GM12874 (cell line): ENCODE measurements around the gene CRACR2B.

Experiments used
- CTCF ChIP-seq: IDR thresholded peaks from 2 replicates; pipeline ENCODE4 v1.5.1; 2011; ENCODE audit warnings: low read depth, mild to moderate bottlenecking, control low read depth, low read length, moderate library complexity; ENCODE audit not compliant: insufficient read depth

CRACR2B gene

GRCh38 chr11:870127-870413 lies 42.4 kb downstream of the CRACR2B start:
- TF ChIP-seq CTCF = no peak

- no peak for TF ChIP-seq CTCF
Observed at GRCh38 chr11:870418-870817, 42.7 kb downstream of the CRACR2B start.

- no peak for TF ChIP-seq CTCF
Observed at GRCh38 chr11:871472-871871, 43.8 kb downstream of the CRACR2B start.

GRCh38 chr11:872799-873198 lies 45.1 kb downstream of the CRACR2B start:
- TF ChIP-seq CTCF = no peak

- no peak for TF ChIP-seq CTCF
Observed at GRCh38 chr11:873706-874105, 46.0 kb downstream of the CRACR2B start.

- TF ChIP-seq CTCF = no peak
Observed at GRCh38 chr11:875203-875602, 47.5 kb downstream of the CRACR2B start.

GRCh38 chr11:875769-876301 lies 48.1 kb downstream of the CRACR2B start:
- no peak for TF ChIP-seq CTCF

- no peak for TF ChIP-seq CTCF
Observed at GRCh38 chr11:876545-876944, 48.8 kb downstream of the CRACR2B start.
